Measurements from ENCODE around the gene MAMSTR.
"Not testable (repeated sequence)": the region's sequence is repeated elsewhere in the genome, so short reads cannot be mapped to it uniquely, and the experiment has no call there.

Gene MAMSTR

GRCh38 chr19:48724796-48725753, 5.5 kb upstream of the MAMSTR start:
- no peak overlapping the region for H3K4me3 ChIP-seq (replicated peaks; ENCODE audit: low read depth, low read length)
- TF ChIP-seq CTCF (IDR thresholded peaks at IDR 0.05; ENCODE audit: low read length, missing control alignments): no peak
- peak; percentile 99 for DNase-seq (ENCODE audit: low read depth)

DNA sequence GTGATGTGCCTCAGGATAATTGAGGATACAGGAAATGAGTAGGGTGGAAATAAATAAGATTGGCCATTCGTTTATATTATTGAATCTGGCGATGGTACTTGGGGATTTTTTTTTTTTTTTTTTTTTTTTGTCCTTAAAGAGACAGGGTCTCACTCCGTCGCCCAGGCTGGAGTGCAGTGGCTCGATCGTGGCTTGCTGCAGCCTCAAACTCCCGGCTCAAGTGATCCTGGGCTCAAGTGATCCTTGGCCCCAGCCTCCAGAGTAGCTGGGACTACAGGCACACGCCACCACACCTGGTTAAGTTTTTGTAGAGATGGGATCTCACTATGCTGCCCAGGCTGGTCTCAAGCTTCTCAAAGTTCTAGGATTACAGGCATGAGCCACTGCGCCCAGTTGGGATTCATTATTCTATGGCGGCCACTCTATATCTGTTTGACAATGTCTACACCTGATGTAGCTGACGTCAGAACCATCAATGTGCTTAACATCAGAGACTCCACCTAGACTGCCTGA, 2.7 kb upstream of the MAMSTR start:
- DNase-seq (ENCODE audit: low read depth): no peak
- H3K4me3 ChIP-seq (replicated peaks; ENCODE audit: low read depth, low read length): no peak overlapping the region
- TF ChIP-seq CTCF (IDR thresholded peaks at IDR 0.05; ENCODE audit: low read length, missing control alignments): no peak

DNA sequence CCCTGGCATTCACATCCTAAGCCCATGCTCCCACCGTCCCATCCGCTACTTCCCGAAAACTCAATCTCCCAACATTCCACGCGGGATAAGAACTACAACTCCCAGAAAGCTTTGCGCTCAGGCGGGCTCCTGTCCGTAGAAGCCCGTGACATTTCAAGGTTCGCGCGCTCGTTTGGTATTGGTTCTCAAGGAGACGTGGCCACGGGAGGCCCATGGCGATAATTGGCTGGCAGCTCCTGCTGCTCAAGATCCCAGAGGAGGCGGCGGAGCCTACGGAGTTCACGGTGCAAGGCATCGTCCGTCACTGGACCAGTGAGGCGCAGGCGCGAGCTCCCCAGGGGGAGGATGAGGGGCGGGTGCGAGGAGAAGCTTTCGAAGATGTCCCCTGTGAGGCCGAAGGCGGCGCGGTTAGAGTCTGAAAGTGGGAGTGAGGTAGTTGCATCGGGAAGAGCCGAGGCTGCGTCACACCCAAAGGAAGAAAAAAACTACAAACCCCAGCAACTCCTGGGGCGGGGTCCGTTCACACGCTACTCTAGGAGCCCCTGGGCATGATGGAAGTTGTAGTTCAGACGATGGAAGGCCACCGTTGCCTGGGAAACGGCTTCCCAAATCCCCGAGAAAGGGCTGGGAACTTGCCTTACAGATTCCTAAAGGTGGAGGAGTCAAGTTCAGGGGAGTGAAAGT, 1.2 kb upstream of the MAMSTR start:
- no peak for TF ChIP-seq CTCF (IDR thresholded peaks at IDR 0.05; ENCODE audit: low read length, missing control alignments)
- DNase-seq (ENCODE audit: low read depth): peak; percentile 100
- H3K4me3 ChIP-seq (replicated peaks; ENCODE audit: low read depth, low read length): peak overlapping the region; percentile 75

- DNase-seq (ENCODE audit: low read depth): no peak
- H3K4me3 ChIP-seq (replicated peaks; ENCODE audit: low read depth, low read length): peak overlapping the region; percentile 75
- no peak for TF ChIP-seq CTCF (IDR thresholded peaks at IDR 0.05; ENCODE audit: low read length, missing control alignments)
These were observed 707 bp upstream of the MAMSTR start for GRCh38 chr19:48720251-48720612.

GRCh38 chr19:48718711-48719231, 754 bp downstream of the MAMSTR start:
- no peak for TF ChIP-seq CTCF (IDR thresholded peaks at IDR 0.05; ENCODE audit: low read length, missing control alignments)
- no peak for DNase-seq (ENCODE audit: low read depth)
- H3K4me3 ChIP-seq (replicated peaks; ENCODE audit: low read depth, low read length): no peak overlapping the region

DNA sequence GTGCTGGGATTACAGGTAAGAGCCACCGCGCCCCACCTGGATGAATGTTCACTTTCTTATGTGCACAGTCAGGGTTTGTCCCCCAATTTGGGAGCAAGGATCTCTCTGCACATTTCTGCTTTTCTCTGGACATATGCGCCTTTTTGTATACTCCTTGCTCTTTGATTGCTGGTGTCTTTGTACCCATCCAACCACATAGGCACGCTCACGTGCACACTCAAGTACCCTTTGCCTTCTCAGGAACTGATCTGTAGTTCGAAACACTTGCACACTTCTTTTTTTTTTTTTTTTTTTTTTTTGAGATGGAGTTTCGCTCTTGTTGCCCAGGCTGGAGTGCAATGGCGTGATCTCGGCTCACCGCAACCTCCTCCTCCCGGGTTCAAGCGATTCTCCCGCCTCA, 1.4 kb downstream of the MAMSTR start:
- not testable (repeated sequence) for DNase-seq (ENCODE audit: low read depth); H3K4me3 ChIP-seq (replicated peaks; ENCODE audit: low read depth, low read length)

Data from fibroblast of pulmonary artery (primary cell).